ENCODE data around the gene SYT3. TPM values are rescaled to one million over a fixed set of nuclear protein-coding genes. Genes with fewer than 3 reads are reported as not detected.
"Not testable (repeated sequence)": the region's sequence is repeated elsewhere in the genome, so short reads cannot be mapped to it uniquely, and the experiment has no call there.

The SYT3 gene
- total RNA-seq, 1 experiment from 2014 or later: not detected

DNA sequence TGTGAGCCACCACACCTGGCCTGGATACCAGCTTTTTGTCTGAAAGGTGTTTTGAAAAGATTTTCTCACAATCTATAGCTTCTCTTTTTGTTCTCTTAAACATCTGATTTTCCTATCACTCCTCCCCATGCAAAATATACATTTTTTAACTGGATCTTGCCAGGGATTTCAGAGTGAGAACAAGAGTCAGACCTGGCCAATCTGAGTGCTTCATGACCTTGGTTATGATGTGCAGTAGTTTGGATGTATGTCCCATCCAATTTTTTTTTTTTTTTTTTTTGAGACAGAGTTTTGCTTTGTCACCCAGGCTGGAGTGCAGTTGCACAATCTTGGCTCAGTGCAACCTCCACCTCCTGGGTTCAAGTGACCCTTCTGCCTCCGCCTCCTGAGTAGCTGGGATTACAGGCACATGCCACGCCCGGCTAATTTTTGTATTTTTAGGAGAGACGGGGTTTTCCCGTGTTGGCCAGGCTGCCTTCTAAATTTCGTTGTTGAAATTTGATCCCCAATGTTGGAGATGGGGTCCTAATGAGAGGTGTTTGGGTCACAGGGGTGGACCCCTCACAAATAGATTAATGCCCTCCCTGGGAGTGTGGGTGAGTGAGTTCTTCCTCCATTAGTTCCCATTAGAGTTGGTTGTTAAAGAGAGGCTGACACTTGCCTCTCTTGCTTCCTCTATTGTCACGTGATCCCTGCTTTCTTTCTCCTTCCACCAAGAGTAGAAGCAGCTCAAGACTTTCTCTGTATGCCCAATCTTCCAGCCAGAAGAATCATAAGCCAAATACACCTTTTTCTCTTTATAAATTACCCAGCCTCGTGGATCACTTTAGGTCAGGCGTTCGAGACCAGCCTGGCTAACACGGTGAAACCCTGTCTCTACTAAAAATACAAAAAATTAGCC is 26.9 kb downstream of the SYT3 start:
- intact Hi-C loops (cut with micrococcal nuclease; ENCODE audit: unreplicated experiment); H3K36me3 Mint-ChIP-seq (ENCODE audit: insufficient read depth, unreplicated experiment); H3K4me3 Mint-ChIP-seq (ENCODE audit: low read depth, unreplicated experiment); DNase-seq; CTCF ChIA-PET; H3K9me3 Mint-ChIP-seq (ENCODE audit: low read depth, unreplicated experiment); H3K27ac Mint-ChIP-seq (ENCODE audit: unreplicated experiment); H3K27me3 Mint-ChIP-seq (ENCODE audit: unreplicated experiment); H3K4me1 Mint-ChIP-seq (ENCODE audit: low read depth, unreplicated experiment); BruUV-seq (replicated peaks): not testable (repeated sequence)

DNA sequence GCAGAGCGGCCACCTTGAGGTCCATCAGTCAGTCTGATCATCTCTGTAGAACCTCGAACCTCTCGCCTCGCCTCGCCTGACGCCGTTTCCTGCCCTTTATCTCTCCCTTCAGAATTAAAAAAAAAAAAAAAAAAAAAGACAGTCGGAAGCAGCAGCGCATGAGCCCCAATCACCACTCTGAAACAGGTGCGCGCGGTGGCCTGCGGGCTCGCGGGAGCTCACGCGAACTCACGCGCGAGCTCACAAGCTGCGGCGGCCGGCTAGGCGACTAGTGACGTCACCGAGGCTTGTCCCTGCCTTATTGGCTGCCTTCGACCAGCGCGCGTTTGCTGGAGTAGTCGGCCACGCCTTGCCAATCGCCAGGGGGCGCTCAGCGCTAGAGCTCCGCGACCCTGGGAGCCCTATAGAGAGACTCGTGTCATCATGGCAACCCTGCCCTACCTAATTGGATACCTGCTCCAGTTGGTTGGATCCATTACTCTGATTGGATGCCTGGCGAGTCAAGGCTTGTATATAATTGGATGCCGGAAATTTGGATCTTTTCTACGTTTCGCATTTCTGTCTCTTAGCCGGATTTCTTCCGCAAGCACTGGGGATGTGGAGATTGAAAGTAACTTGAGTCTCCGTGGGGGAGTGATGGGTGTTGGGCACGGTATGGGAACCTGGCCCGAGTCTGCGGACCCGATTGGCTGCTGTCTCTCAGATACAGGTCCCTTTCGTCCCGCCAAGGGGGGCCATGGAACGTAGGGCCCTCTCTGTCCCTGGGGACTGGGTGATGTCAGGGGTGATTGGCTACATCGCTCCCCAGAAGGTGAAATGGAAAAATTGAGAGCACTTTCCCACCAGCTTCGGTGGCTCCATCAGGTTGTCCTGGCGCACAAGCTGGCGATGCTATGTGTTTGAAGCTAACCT is 31.6 kb downstream of the SYT3 start:
- Mint-ChIP-seq H3K9me3 (ENCODE audit: low read depth, unreplicated experiment) (no peaks in the 10 kb centered on the region), H3K27me3 (ENCODE audit: unreplicated experiment) (peaks cover 7% of the 10 kb centered on the region), H3K27ac (ENCODE audit: unreplicated experiment) (no peak overlapping the region), H3K36me3 (ENCODE audit: insufficient read depth, unreplicated experiment) (no peaks in the 10 kb centered on the region), H3K4me3 (ENCODE audit: low read depth, unreplicated experiment) (no peak overlapping the region), H3K4me1 (ENCODE audit: low read depth, unreplicated experiment) (no peaks in the 10 kb centered on the region)
- no peak for DNase-seq
- intact Hi-C loops (cut with micrococcal nuclease; ENCODE audit: unreplicated experiment): no loop called here
- no TSS peak for BruUV-seq (replicated peaks)
- CTCF ChIA-PET: no interaction called here
- TF ChIP-seq, protein P1, sequence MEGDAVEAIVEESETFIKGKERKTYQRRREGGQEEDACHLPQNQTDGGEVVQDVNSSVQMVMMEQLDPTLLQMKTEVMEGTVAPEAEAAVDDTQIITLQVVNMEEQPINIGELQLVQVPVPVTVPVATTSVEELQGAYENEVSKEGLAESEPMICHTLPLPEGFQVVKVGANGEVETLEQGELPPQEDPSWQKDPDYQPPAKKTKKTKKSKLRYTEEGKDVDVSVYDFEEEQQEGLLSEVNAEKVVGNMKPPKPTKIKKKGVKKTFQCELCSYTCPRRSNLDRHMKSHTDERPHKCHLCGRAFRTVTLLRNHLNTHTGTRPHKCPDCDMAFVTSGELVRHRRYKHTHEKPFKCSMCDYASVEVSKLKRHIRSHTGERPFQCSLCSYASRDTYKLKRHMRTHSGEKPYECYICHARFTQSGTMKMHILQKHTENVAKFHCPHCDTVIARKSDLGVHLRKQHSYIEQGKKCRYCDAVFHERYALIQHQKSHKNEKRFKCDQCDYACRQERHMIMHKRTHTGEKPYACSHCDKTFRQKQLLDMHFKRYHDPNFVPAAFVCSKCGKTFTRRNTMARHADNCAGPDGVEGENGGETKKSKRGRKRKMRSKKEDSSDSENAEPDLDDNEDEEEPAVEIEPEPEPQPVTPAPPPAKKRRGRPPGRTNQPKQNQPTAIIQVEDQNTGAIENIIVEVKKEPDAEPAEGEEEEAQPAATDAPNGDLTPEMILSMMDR (IDR thresholded peaks at IDR 0.05; ENCODE audit: unreplicated experiment): no peak

DNA sequence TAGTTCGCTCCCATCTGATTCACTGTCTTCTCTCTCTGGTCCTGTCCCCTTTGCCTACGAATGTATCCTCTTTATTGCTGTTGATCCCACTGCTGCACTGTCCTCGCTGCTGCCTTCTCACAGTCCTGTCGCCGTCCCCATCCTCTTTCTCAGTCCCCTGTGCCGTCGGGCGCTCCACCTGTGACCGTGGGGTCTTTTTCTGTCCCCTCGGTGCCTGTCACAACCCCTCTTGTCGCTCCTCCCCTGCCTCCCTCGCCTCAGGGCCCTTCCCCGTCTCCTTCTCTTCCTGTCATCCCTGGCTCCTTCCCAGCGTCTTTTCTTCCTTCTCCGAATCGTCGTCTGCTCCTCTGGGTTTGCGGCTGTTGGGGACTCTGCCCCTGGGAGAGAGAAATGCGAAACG is 32.3 kb downstream of the SYT3 start:
- TF ChIP-seq, protein P1 (IDR thresholded peaks at IDR 0.05; ENCODE audit: unreplicated experiment): no peak
- no TSS peak for BruUV-seq (replicated peaks)
- Mint-ChIP-seq H3K9me3 (ENCODE audit: low read depth, unreplicated experiment) (no peaks in the 10 kb centered on the region), H3K27ac (ENCODE audit: unreplicated experiment) (no peak overlapping the region), H3K27me3 (ENCODE audit: unreplicated experiment) (peaks cover 15% of the 10 kb centered on the region), H3K36me3 (ENCODE audit: insufficient read depth, unreplicated experiment) (no peaks in the 10 kb centered on the region), H3K4me3 (ENCODE audit: low read depth, unreplicated experiment) (no peak overlapping the region), H3K4me1 (ENCODE audit: low read depth, unreplicated experiment) (no peaks in the 10 kb centered on the region)
- CTCF ChIA-PET: no interaction called here
- no peak for DNase-seq
- intact Hi-C loops (cut with micrococcal nuclease; ENCODE audit: unreplicated experiment): no loop called here

DNA sequence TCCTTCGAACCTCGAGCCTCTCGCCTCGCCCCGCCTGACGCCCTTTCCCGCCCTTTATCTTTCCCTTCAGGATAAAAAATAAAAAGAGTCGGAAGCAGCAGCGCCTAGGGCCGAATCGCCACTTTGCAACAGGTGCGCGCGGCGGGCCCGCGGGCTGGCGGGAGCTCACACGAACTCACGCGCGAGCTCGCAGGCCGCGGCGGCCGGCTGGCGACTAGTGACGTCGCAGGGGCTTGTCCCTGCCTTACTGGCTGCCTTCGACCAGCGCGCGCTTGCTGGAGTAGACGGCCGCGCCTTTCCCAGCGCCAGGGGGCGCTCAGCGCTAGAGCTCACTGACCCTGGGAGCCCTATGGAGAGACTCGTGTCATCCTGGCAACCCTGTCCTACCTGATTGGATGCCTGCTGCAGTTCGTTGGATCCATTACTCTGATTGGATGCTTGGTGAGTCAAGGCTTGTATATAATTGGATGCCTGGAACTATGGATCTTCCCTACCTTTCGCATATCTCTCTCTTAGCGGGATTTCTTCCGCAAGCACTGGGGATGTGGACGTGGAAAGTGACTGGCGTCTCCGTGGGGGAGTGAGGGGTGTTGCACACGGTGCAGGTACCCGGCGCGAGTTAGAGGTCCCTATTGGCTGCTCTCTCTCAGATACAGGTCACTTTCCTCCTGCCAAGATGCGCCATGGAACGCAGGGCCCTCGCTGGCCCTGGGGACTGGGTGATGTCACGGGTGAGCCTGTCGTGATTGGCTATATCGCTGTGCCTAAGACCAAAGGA is 33.4 kb downstream of the SYT3 start:
- H3K4me1 Mint-ChIP-seq (ENCODE audit: low read depth, unreplicated experiment); H3K36me3 Mint-ChIP-seq (ENCODE audit: insufficient read depth, unreplicated experiment); H3K27ac Mint-ChIP-seq (ENCODE audit: unreplicated experiment); BruUV-seq (replicated peaks); H3K4me3 Mint-ChIP-seq (ENCODE audit: low read depth, unreplicated experiment); CTCF ChIA-PET; intact Hi-C loops (cut with micrococcal nuclease; ENCODE audit: unreplicated experiment); H3K9me3 Mint-ChIP-seq (ENCODE audit: low read depth, unreplicated experiment); DNase-seq: not testable (repeated sequence)
- H3K27me3 Mint-ChIP-seq (ENCODE audit: unreplicated experiment): peaks cover 26% of the 10 kb centered on the region
